SK-N-MC (cell line): Measurements from ENCODE around the gene KCNAB3.

Source experiments
- EZH2 ChIP-seq: fragments of 200-600 bp; sonication (generic); IDR thresholded peaks from one replicate; pipeline ENCODE4 v1.6.1; 2017; ENCODE audit warnings: antibody characterized with exemption
- FOXP2 ChIP-seq: optimal IDR thresholded peaks from 2 replicates; pipeline ENCODE3; 2011; ENCODE audit warnings: mild to moderate bottlenecking, moderate library complexity; ENCODE audit not compliant: insufficient read depth; ENCODE audit errors: extremely low read length, control extremely low read depth
- POLR2AphosphoS5 ChIP-seq: IDR thresholded peaks from 2 replicates; pipeline ENCODE4 v1.6.1; 2012; ENCODE audit warnings: mild to moderate bottlenecking, low read depth, low read length, borderline replicate concordance

- TF ChIP-seq EZH2, result no peak
- TF ChIP-seq POLR2AphosphoS5, result no peak
- TF ChIP-seq FOXP2, result no peak
Measured at GRCh38 chr17:7893187-7893880, 36.3 kb downstream of the KCNAB3 start.
